Neuronal stem cell (in vitro differentiated cells): ENCODE data around the gene POM121C.
"Not testable (repeated sequence)": the region's sequence is repeated elsewhere in the genome, so short reads cannot be mapped to it uniquely, and the experiment has no call there.

Experiments used
- DNase-seq: peaks from one replicate; pipeline ENCODE4 v3.0.0-alpha.2; 2013; ENCODE audit warnings: low spot score
- H2AFZ ChIP-seq: one replicate; pipeline ENCODE4 v1.6.1; 2013; ENCODE audit warnings: mild to moderate bottlenecking, low read length, inconsistent platforms
- H2AK5ac ChIP-seq: 2 replicates; pipeline ENCODE4 v1.6.1; 2013; ENCODE audit warnings: low read depth, mild to moderate bottlenecking, inconsistent platforms, low read length, moderate library complexity, mixed read lengths
- H2BK120ac ChIP-seq: 2 replicates; pipeline ENCODE4 v1.6.1; 2013; ENCODE audit warnings: low read depth, mild to moderate bottlenecking, inconsistent platforms, low read length, moderate library complexity, mixed read lengths
- H2BK12ac ChIP-seq: one replicate; pipeline ENCODE4 v1.6.1; 2013; ENCODE audit warnings: low read length, inconsistent platforms
- H2BK15ac ChIP-seq: 2 replicates; pipeline ENCODE4 v1.6.1; 2013; ENCODE audit warnings: mild to moderate bottlenecking, low read length, inconsistent platforms, mixed read lengths
- H2BK5ac ChIP-seq: one replicate; pipeline ENCODE4 v1.6.1; 2013; ENCODE audit warnings: inconsistent platforms, mild to moderate bottlenecking, low read length, moderate library complexity
- H3K14ac ChIP-seq: one replicate; pipeline ENCODE4 v1.6.1; 2013; ENCODE audit warnings: low read length, inconsistent platforms
- H3K18ac ChIP-seq: 2 replicates; pipeline ENCODE4 v1.6.1; 2013; ENCODE audit warnings: low read length, inconsistent platforms
- H3K23ac ChIP-seq: 2 replicates; pipeline ENCODE4 v1.6.1; 2013; ENCODE audit warnings: low read depth, mild to moderate bottlenecking, mixed read lengths, low read length, inconsistent platforms; ENCODE audit not compliant: poor library complexity
- H3K27ac ChIP-seq: replicated peaks from 3 replicates; pipeline ENCODE4 v1.5.1; 2013; ENCODE audit warnings: low read length, inconsistent platforms
- H3K27me3 ChIP-seq, 3 experiments: 2 replicates each; pipeline ENCODE4 v1.6.1; 2013; ENCODE audit warnings: low read length in 3 of 3, mild to moderate bottlenecking in 2 of 3, inconsistent platforms in 1 of 3, low read depth in 1 of 3, mixed read lengths in 1 of 3, moderate library complexity in 1 of 3; ENCODE audit not compliant: control insufficient read depth in 3 of 3, insufficient read depth in 3 of 3
- H3K36me3 ChIP-seq, 2 donors: replicated peaks in 1 of 2; 2 replicates each; pipeline ENCODE4 v1.6.1; 2013; ENCODE audit warnings: low read length in 2 of 2; ENCODE audit not compliant: control insufficient read depth in 2 of 2, insufficient read depth in 2 of 2
- H3K4ac ChIP-seq: 2 replicates; pipeline ENCODE4 v1.6.1; 2013; ENCODE audit warnings: inconsistent platforms, mild to moderate bottlenecking, low read length, moderate library complexity
- H3K4me1 ChIP-seq, 2 donors: 1 replicate in 1 of 2; 2 replicates in 1 of 2; pipeline ENCODE4 v1.6.1; 2013; ENCODE audit warnings: low read length in 2 of 2, low read depth in 1 of 2; ENCODE audit not compliant: control insufficient read depth in 2 of 2, insufficient read depth in 1 of 2
- H3K4me2 ChIP-seq: one replicate; pipeline ENCODE4 v1.6.1; 2013; ENCODE audit warnings: mild to moderate bottlenecking, low read length, inconsistent platforms; ENCODE audit not compliant: insufficient read depth, poor library complexity, severe bottlenecking
- H3K4me3 ChIP-seq, 2 donors: 2 replicates each; pipeline ENCODE4 v1.5.1; 2013; ENCODE audit warnings: low read length in 2 of 2, mild to moderate bottlenecking in 2 of 2, inconsistent platforms in 1 of 2, moderate library complexity in 1 of 2
- H3K79me1 ChIP-seq: one replicate; pipeline ENCODE4 v1.6.1; 2013; ENCODE audit warnings: low read depth, mild to moderate bottlenecking, inconsistent platforms, low read length, moderate library complexity
- H3K9ac ChIP-seq: one replicate; pipeline ENCODE4 v1.6.1; 2013; ENCODE audit warnings: mild to moderate bottlenecking, low read depth, low read length, inconsistent platforms; ENCODE audit not compliant: poor library complexity
- H3K9me3 ChIP-seq, 2 donors: replicated peaks in 1 of 2; 2 replicates each; pipeline versions ENCODE3 to v1.6.1; 2013; ENCODE audit warnings: low read length in 2 of 2, mild to moderate bottlenecking in 2 of 2, inconsistent platforms in 1 of 2, low read depth in 1 of 2, mixed read lengths in 1 of 2, moderate library complexity in 1 of 2; ENCODE audit not compliant: control insufficient read depth in 2 of 2, insufficient read depth in 1 of 2
- H4K8ac ChIP-seq: one replicate; pipeline ENCODE4 v1.6.1; 2013; ENCODE audit warnings: low read depth, mild to moderate bottlenecking, inconsistent platforms, low read length, moderate library complexity
- H4K91ac ChIP-seq: one replicate; pipeline ENCODE4 v1.6.1; 2013; ENCODE audit warnings: low read length, low read depth, mild to moderate bottlenecking, inconsistent platforms; ENCODE audit not compliant: poor library complexity
- WGBS, 2 donors: extraction: QIAGEN DNeasy Blood & Tissue Kit; methylation state at CpG; one replicate each; pipeline ENCODE4 v1.1.7; 2013; ENCODE audit warnings: missing lambda C conversion rate in 2 of 2, mixed read lengths in 1 of 2; ENCODE audit not compliant: insufficient read length in 2 of 2, insufficient replicate concordance in 1 of 2; ENCODE audit errors: extremely low coverage in 2 of 2; 5-methylcytosine and 5-hydroxymethylcytosine counted together

Gene POM121C

DNA sequence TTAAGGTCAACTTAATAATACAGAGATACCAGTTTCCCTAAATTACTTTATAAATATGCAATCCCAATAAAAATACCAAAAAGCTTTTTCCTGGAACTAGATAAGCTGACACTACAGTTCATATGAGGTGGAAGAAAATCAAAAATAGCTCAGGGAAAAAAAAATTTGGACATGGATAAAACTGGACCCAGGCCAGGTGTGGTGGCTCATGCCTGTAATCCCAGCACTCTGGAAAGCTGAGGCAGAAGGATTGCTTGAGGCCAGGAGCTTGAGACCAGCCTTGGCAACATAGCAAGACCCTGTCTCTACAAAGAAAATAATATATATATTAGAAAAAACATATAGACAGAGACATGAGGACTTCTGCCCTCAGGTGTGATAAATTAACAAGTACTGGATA is 8.6 kb downstream of the POM121C start:
- not testable (repeated sequence) for H2AFZ ChIP-seq, H2AK5ac ChIP-seq, H3K9me3 ChIP-seq, H4K8ac ChIP-seq, H3K27me3 ChIP-seq, H3K18ac ChIP-seq, H3K23ac ChIP-seq, H3K14ac ChIP-seq, H2BK5ac ChIP-seq, H3K27ac ChIP-seq, DNase-seq, H2BK12ac ChIP-seq, H3K4ac ChIP-seq, H3K4me3 ChIP-seq, H2BK120ac ChIP-seq, H3K4me2 ChIP-seq, H3K79me1 ChIP-seq, H3K9ac ChIP-seq, H2BK15ac ChIP-seq, H4K91ac ChIP-seq, H3K4me1 ChIP-seq
- peaks cover 0 to 30% of the 10 kb centered on the region in 2 donors for H3K36me3 ChIP-seq

DNA sequence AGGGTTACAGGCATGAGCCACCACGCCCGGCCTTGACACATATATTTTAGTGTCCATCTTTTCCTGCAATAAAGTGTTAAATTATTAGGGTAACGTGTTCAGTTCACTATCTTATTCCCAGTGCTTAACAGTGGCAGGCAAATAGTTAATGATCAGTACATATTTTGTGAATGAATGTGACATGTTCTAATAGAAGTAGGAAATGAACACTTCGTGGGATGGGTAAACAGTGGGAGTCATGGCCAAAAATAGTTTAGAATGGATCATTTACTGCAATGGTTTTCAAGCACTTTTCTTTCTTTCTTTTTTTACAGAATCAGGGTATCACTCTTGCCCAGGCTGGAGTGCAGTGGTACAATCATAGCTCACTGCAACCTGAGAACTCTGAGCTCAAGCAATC is 15.9 kb downstream of the POM121C start:
- H3K36me3 ChIP-seq = peaks cover 6 to 46% of the 10 kb centered on the region in 2 donors
- H3K4ac ChIP-seq, H3K18ac ChIP-seq, H3K9me3 ChIP-seq, H3K27ac ChIP-seq, DNase-seq, H3K4me2 ChIP-seq, H4K91ac ChIP-seq, H3K14ac ChIP-seq, H3K23ac ChIP-seq, H3K79me1 ChIP-seq, H2AFZ ChIP-seq, H2BK5ac ChIP-seq, H4K8ac ChIP-seq, H2BK12ac ChIP-seq, H2BK120ac ChIP-seq, H2BK15ac ChIP-seq, H3K4me3 ChIP-seq, H3K9ac ChIP-seq, H3K4me1 ChIP-seq, H2AK5ac ChIP-seq, H3K27me3 ChIP-seq: not testable (repeated sequence)
- no CpG with 5 or more reads among the region's 4 CpGs for WGBS, 2 donors

DNA sequence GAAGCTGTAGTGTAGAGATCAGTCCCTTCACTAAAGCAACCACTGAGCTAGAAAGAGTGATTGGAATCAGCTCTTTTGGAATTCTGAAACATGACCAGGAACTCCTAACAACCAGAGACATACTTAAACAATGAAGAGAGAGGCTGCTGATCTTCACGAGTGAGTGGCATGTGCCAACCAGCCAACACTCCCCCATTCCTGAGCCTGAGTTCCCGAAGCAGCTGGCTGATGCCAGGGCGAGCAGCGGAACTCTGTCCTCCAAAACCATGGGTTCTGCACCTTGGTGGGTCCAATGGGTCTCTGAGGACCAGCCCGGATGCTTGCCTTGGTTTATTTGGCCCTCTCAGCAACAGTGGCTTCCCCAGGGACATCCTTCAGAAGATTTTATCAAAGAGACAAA is 25.6 kb downstream of the POM121C start:
- not testable (repeated sequence) for H2BK120ac ChIP-seq, H3K4me3 ChIP-seq, H3K27me3 ChIP-seq, H3K36me3 ChIP-seq, H2BK15ac ChIP-seq, DNase-seq, H3K23ac ChIP-seq, H4K91ac ChIP-seq, H4K8ac ChIP-seq, H3K4ac ChIP-seq, H3K9ac ChIP-seq, H2BK12ac ChIP-seq, H3K27ac ChIP-seq, H3K79me1 ChIP-seq, H2BK5ac ChIP-seq, H2AK5ac ChIP-seq, H3K4me2 ChIP-seq, H3K4me1 ChIP-seq, H3K18ac ChIP-seq, H2AFZ ChIP-seq, H3K9me3 ChIP-seq, H3K14ac ChIP-seq
- no CpG with 5 or more reads among the region's 5 CpGs for WGBS, 2 donors

DNA sequence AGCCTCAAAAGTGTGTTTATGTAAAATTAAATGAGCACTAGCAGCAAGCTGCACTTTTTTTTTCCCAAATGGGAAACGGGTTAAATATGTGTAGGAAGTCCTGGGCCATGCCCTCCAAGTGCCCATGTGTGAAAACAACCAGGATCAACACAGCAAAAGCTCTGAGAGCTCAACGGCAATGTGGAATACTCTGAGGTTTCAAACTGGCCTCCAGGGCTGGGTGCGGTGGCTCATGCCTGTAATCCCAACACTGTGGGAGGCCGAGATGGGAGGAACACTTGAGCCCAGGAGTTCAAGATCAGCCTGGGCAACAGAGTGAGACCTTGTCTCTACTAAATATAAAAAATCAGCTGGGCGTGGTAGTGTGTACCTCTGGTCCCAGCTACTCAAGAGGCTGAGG is 28.1 kb downstream of the POM121C start:
- H4K8ac ChIP-seq, H2BK12ac ChIP-seq, H3K23ac ChIP-seq: not testable (repeated sequence)

More for the DNA sequence above, 28.1 kb downstream of the POM121C start:
- not testable (repeated sequence) for H3K27ac ChIP-seq, H3K4me1 ChIP-seq, H4K91ac ChIP-seq, H3K4me3 ChIP-seq, H3K36me3 ChIP-seq, H3K27me3 ChIP-seq, H3K9me3 ChIP-seq, H2AFZ ChIP-seq, H3K4me2 ChIP-seq, H2BK120ac ChIP-seq, H2BK15ac ChIP-seq, H2BK5ac ChIP-seq, H3K18ac ChIP-seq, H3K79me1 ChIP-seq, H3K4ac ChIP-seq, H2AK5ac ChIP-seq, H3K14ac ChIP-seq, H3K9ac ChIP-seq, DNase-seq
- no CpG with 5 or more reads among the region's 5 CpGs for WGBS, 2 donors
